22Rv1 (cell line): ENCODE results near the gene EFCAB8.

Experiments used
- H3K27ac ChIP-seq: fragments of 450-650 bp; 2 replicates; pipeline ENCODE4 v1.5.1; 2017
- CTCF ChIP-seq: fragments of 450-650 bp; IDR thresholded peaks from 2 replicates; pipeline ENCODE4 v1.5.1; 2017; ENCODE audit warnings: mild to moderate bottlenecking
- ZFX ChIP-seq: fragments of 450-650 bp; IDR thresholded peaks from 2 replicates; pipeline ENCODE4 v1.6.1; 2017; ENCODE audit warnings: antibody characterized with exemption, borderline replicate concordance

The EFCAB8 gene

DNA sequence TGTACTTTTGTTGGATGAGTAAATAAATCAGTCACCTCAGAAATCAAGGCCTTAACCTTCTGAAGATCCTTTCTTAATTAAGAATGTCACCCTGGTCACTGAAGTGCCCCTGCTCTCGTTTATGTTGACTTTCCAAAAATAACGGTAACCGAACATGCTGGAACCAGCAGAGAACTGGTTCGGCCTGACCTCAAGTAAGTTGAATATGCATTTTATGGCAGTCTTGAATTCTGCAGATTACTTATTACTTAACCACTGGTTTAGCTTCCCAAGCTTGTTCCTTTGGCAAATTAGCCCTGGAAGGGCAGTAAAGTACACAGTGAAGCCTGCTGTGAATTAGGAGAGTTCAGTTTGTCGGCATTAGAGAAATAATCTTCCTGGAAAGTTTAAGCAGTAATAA lies 26.7 kb upstream of the EFCAB8 start:
- no peak overlapping the region for H3K27ac ChIP-seq
- TF ChIP-seq CTCF (no peak), ZFX (no peak)

GRCh38 chr20:32832664-32833063 lies 26.1 kb upstream of the EFCAB8 start:
- H3K27ac ChIP-seq = no peak overlapping the region
- TF ChIP-seq ZFX (no peak), CTCF (no peak)

DNA sequence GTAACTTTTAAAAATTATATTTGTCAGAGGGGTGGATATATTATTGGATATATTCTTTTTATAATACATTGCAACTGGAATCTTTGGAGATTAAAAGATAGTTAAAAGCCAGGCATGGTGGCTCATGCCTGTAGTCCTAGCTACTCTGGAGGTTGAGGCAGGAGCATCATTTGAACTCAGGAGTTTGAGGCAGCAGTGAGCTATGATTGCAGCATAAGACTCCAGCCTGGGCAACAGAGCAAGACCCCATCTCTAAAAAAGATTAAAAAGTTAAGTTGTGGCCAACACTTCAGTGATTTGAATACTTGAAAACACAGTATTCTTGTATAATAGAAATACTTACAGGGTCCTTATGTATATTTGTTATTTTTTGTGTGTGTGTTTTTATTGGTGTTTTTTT lies 23.8 kb upstream of the EFCAB8 start:
- TF ChIP-seq CTCF = no peak
- no peak for TF ChIP-seq ZFX
- no peak overlapping the region for H3K27ac ChIP-seq

DNA sequence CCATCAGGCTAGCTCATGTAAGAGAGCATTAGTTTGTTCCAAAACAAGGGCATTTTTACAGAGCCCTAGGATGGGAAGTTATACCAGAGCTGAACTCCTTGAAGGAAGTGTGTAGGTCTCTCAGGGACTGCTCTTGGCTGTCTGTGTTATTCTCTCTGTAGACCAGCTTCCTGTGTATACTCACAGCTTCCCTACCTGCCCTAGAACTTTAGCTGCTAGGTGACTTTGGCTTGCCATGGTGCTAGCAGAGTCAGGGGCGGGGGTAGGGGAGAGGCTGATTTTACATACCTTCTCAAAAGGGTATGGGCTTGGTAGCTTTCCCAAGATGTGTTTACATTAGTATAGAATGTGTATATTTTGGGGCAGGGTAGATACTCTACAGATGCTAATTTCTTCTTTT lies 21.6 kb upstream of the EFCAB8 start:
- no peak overlapping the region for H3K27ac ChIP-seq
- TF ChIP-seq CTCF (no peak), ZFX (no peak)

DNA sequence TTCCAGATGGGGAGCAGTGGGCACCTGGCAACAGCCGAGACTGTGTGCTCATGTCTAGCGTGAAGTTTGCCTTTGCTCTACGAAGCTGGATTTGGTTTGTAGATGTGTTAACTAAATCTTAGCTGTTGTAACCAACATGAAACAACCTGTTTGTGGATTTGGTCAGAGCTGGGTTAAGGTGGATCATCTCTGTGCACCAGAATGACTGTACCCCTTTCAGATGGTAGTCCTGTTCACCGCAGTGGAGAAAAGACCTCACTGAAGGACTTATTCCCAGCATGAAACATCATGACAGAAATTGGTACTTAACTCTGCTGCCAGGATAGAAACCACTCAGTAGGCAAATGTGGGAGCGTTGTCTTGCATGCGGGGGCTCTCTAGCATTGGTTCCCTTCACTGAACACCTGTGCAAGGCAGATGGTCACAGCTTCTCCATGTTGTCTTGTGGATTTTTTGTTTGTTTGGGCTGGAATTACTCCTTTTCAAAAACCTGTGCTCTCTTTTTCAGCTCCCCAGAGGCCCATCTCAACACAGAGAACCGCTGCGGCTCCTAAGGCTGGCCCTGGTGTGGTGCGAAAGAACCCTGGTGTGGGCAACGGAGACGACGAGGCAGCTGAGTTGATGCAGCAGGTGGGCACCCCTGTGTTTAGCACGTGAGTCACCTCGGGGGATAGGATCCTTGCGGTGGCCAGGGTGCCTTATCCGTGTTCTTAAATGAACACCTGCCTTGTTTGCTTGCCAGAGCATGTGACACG lies 19.3 kb upstream of the EFCAB8 start:
- no peak overlapping the region for H3K27ac ChIP-seq
- no peak for TF ChIP-seq CTCF
- TF ChIP-seq ZFX = no peak

DNA sequence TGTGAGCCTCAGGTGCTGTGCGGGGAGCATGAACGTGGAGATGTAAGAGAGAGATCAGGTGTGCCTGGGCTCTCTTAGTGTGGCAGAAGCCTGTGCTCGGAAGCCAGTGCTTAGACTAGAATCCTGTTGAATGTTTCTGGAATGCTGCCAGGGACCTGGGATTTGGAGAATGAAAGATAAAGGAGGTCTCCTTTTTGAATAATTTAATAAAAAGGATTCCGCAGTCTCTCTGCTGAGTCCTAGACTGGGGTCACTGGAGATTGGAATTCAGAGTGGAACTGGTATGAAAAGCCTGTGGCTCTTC lies 18.8 kb upstream of the EFCAB8 start:
- TF ChIP-seq CTCF = no peak
- TF ChIP-seq ZFX = no peak
- no peak overlapping the region for H3K27ac ChIP-seq

DNA sequence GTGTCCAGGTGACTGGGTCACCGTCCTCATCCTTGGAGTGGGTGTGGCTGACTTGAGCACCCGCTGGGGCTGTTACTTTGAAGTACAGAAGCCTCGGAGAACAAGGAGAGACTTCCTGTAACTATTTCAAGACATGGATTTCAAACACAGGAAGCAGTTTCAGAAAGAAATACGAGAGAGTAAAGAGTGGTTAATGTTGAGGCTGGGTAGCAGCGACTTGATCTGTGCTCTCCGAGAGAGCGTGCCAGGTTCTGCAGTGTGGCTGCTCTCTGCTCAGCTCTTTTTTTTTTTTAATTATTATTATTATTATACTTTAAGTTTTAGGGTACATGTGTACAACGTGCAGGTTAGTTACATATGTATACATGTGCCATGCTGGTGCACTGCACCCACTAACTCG lies 17.5 kb upstream of the EFCAB8 start:
- no peak for TF ChIP-seq CTCF
- no peak for TF ChIP-seq ZFX
- H3K27ac ChIP-seq = no peak overlapping the region
